Esophagus muscularis mucosa (tissue), 4 donors: ENCODE results near the gene ACAN. TPM values are rescaled to one million over a fixed set of nuclear protein-coding genes. Genes with fewer than 3 reads are reported as not detected.

Source experiments
- DNase-seq: peaks from one replicate; pipeline ENCODE4 v3.0.0-alpha.2; 2017; ENCODE audit errors: extremely low spot score
- H3K27ac ChIP-seq, 4 donors: fragments of 200-600 bp; sonication (generic); replicated peaks in 1 of 4; 1 replicate in 3 of 4; 2 replicates in 1 of 4; pipeline ENCODE4 v1.5.1; 2016 to 2019; ENCODE audit warnings: mild to moderate bottlenecking in 1 of 4
- H3K27me3 ChIP-seq, 4 donors: fragments of 200-600 bp; sonication (generic); one replicate each; pipeline versions ENCODE4 v1.5.1 to v1.6.0; 2016 to 2019
- H3K36me3 ChIP-seq, 4 donors: fragments of 200-600 bp; sonication (generic); one replicate each; pipeline ENCODE4 v1.5.1; 2016 to 2019
- H3K4me1 ChIP-seq, 4 donors: fragments of 200-600 bp; sonication (generic); one replicate each; pipeline ENCODE4 v1.5.1; 2016 to 2019
- H3K4me3 ChIP-seq, 4 donors: fragments of 200-600 bp; sonication (generic); 1 replicate in 2 of 4; 2 replicates in 2 of 4; pipeline ENCODE4 v1.5.1; 2016 to 2019; ENCODE audit warnings: mild to moderate bottlenecking in 4 of 4, moderate library complexity in 1 of 4
- H3K9me3 ChIP-seq, 4 donors: fragments of 200-600 bp; sonication (generic); 1 replicate in 3 of 4; 2 replicates in 1 of 4; pipeline ENCODE4 v1.5.1; 2016 to 2019
- EP300 ChIP-seq: sonication (generic); formaldehyde crosslinking; IDR thresholded peaks from one replicate; pipeline ENCODE4 v1.6.1; 2017; ENCODE audit warnings: antibody characterized with exemption
- POLR2A ChIP-seq: fragments of 450-650 bp; IDR thresholded peaks from one replicate; pipeline ENCODE4 v1.6.1; 2017; ENCODE audit warnings: antibody characterized with exemption, moderate library complexity, mild to moderate bottlenecking, low read depth
- POLR2AphosphoS5 ChIP-seq, 2 donors: sonication (generic); formaldehyde crosslinking; IDR thresholded peaks; one replicate each; pipeline ENCODE4 v1.6.1; 2017; ENCODE audit warnings: antibody characterized with exemption in 2 of 2
- WGBS: methylation state at CpG from one replicate; pipeline ENCODE4 v1.1.5; 2018; 5-methylcytosine and 5-hydroxymethylcytosine counted together
- intact Hi-C: fragments of 100-400 bp; cut with DNase I; formaldehyde crosslinking; loops from one replicate; pipeline ENCODE4 v1.15.1; 2023
- total RNA-seq, 4 donors: library from RNA; depleted of rRNA; stranded (reverse); fragments of >200 nt; gene quantifications; one replicate each; pipeline versions ENCODE4 v1.1.0 to v1.2.1, GENCODE V29; 2016
- TF ChIP-seq, protein P1 (sequence below), 3 experiments: fragments of 200-600 bp in 2 of 3; fragments of 450-650 bp in 1 of 3; sonication (generic) in 2 of 3; IDR thresholded peaks; one replicate each; pipeline ENCODE4 v1.5.1; 2017 to 2019; ENCODE audit warnings: antibody characterized with exemption in 3 of 3, mild to moderate bottlenecking in 2 of 3, moderate library complexity in 1 of 3

ACAN gene
- total RNA-seq, 4 donors from 2014 or later, result under 0.01 to 0.11 (median 0.06) TPM; not detected in 1

DNA sequence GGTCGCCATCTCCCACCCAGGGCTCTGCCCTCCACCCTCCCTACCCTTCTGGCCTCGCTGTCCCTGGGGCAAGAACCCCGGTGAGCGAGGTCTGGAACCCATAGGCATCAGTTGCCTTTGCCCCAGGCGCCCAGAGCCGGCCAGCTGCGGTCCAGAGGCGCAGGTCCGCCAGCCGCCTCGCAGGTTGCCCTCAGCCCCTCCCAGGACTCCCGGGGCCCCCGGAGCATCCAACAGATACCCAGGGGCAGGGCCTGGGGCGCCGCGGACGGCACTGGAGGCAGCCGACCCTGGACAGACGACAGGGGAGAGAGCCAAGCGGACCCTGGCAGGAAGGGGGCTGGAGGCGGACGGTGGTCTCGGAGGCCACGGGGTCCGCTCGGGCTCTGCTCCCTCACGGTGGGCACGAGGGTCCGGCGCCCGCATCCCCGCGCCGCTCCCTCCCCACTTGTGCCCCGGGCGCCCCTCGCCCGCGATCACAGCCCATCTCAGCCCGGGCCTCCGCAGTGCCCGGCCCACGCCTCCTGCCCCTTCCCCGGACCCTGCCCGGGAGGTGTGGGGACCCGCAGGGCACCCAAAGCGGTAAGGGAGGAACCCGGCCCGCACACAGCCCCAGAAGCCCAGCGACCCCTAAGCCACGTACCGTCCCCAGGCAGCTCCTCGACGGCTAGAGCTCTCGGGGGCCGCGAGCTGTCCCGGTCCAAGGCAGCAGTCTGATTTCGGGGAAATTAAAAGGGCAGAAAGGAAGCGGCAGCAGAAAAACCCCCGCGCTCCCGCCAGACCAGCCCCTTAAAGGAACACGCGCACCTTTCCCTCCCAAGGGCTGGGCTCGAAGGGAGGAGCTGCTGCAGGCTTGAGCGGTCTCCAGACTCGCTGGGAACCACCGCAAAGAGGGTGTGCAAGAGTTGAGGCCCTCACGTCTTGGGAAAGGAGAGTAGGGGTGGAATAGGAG is 91.9 kb downstream of the ACAN start, which contains the start of gene HAPLN3:
TSS of gene HAPLN3 (minus strand) at position 726 of the 949 bp plus-strand sequence. CDS start 8,246 bp downstream, outside the sequence.
- peaks cover 0 to 43% (median 9%) of the 10 kb centered on the region in 4 donors for H3K27me3 ChIP-seq
- peaks cover 47 to 54% (median 50%) of the 10 kb centered on the region in 4 donors for H3K4me1 ChIP-seq
- H3K36me3 ChIP-seq, result peaks cover 7 to 17% (median 13%) of the 10 kb centered on the region in 4 donors
- H3K27ac ChIP-seq, result peak within 1 kb of the TSS in 3 of 4 donors; percentile 51 to 81 (median 74)
- H3K9me3 ChIP-seq, result no peaks in the 10 kb centered on the region
- peak within 1 kb of the TSS; percentile 54 to 75 (median 61) for H3K4me3 ChIP-seq
- under 1% methylated on average over 28 of the region's 70 CpGs for WGBS
- no peak for TF ChIP-seq POLR2A
- no peak for TF ChIP-seq EP300
- TF ChIP-seq POLR2AphosphoS5 (IDR thresholded peaks at IDR 0.05), result no peak
- TF ChIP-seq, protein P1, sequence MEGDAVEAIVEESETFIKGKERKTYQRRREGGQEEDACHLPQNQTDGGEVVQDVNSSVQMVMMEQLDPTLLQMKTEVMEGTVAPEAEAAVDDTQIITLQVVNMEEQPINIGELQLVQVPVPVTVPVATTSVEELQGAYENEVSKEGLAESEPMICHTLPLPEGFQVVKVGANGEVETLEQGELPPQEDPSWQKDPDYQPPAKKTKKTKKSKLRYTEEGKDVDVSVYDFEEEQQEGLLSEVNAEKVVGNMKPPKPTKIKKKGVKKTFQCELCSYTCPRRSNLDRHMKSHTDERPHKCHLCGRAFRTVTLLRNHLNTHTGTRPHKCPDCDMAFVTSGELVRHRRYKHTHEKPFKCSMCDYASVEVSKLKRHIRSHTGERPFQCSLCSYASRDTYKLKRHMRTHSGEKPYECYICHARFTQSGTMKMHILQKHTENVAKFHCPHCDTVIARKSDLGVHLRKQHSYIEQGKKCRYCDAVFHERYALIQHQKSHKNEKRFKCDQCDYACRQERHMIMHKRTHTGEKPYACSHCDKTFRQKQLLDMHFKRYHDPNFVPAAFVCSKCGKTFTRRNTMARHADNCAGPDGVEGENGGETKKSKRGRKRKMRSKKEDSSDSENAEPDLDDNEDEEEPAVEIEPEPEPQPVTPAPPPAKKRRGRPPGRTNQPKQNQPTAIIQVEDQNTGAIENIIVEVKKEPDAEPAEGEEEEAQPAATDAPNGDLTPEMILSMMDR (IDR thresholded peaks at IDR 0.05), result no peak
- no peak for DNase-seq
- intact Hi-C loops, result loop anchor here (5.0 kb wide), 1 partner anchor 273 kb away; the partner anchor contains the start of gene AEN

DNA sequence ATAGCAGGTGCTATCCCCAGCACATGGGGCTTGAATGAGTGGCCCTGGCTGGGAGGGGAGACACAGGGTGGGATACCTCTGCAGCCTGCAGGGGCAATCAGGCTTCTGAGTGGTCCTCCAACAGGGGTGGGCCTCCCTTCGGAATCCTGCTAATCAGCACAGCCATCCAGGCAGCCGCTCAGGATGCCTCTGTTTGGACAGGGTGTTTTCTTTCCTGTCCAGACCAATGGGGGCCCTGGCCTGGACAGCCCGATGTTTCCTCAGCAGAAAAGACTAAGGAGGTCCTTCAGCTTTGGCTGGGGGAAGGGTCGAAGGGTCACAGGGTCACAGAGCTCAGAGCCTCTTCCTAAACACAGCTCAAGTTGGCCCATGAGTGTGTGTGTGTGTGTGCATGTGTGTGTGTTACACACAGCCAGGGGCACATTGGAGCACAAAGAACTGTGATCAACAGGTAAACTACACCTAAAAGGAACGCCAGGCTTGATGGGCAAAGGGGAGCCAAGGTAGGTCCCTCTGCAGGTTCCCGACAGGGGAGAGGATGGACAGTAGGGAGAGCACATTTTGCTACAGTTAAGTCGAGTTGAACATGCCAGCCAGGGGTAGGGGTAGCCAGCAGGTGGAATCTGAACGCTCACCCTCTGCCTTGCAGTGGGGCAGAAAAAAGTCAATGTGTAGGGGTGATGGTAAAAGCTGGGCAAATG is 93.2 kb downstream of the ACAN start:
- Histone ChIP-seq H3K9me3 (no peaks in the 10 kb centered on the region), H3K4me3 (no peak overlapping the region), H3K36me3 (peaks cover 11 to 29% (median 24%) of the 10 kb centered on the region in 4 donors), H3K27me3 (peaks cover 0 to 43% (median 9%) of the 10 kb centered on the region in 4 donors), H3K27ac (peak overlapping the region; percentile 63 to 81 (median 74)), H3K4me1 (peaks cover 47 to 59% (median 51%) of the 10 kb centered on the region in 4 donors)
- no peak for DNase-seq
- TF ChIP-seq, protein P1 (IDR thresholded peaks at IDR 0.05), result no peak
- peak in 1 of 2 donors; percentile 6 for TF ChIP-seq POLR2AphosphoS5 (IDR thresholded peaks at IDR 0.05)
- intact Hi-C loops, result loop anchor here (5.0 kb wide), 1 partner anchor 274 kb away; the partner anchor contains the start of gene AEN
- 59% methylated on average over 5 of the region's 8 CpGs for WGBS

DNA sequence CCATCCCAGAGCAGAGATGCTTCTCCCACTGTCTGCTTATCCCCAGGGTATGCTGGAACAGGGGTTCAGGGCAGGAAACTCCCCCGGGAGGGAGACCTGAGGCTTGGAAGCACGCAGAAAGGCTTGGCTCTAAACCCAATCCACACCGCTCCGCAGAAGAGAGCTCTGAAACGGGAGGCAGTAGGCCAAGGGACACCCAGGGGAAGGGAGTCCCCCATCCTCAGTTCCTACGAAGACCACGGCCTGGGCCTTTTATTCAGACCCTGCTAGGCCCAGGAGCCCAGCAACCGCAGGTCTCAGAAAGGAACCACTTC is 93.9 kb downstream of the ACAN start:
- Histone ChIP-seq H3K36me3 (peaks cover 14 to 35% (median 30%) of the 10 kb centered on the region in 4 donors), H3K27me3 (peaks cover 0 to 37% (median 9%) of the 10 kb centered on the region in 4 donors), H3K27ac (peak overlapping the region; percentile 63 to 81 (median 74)), H3K9me3 (no peaks in the 10 kb centered on the region), H3K4me3 (peak overlapping the region in 3 of 4 donors; percentile 10 to 34 (median 11)), H3K4me1 (peaks cover 47 to 64% (median 52%) of the 10 kb centered on the region in 4 donors)
- TF ChIP-seq POLR2A (no peak), EP300 (no peak), POLR2AphosphoS5 (IDR thresholded peaks at IDR 0.05) (peak in 1 of 2 donors; percentile 44)
- TF ChIP-seq, protein P1 (IDR thresholded peaks at IDR 0.05), result no peak
- DNase-seq, result no peak
- WGBS, result 10% methylated on average over 4 of the region's 8 CpGs
- intact Hi-C loops, result loop anchor here (5.0 kb wide), 1 partner anchor 275 kb away; the partner anchor contains the start of gene AEN

DNA sequence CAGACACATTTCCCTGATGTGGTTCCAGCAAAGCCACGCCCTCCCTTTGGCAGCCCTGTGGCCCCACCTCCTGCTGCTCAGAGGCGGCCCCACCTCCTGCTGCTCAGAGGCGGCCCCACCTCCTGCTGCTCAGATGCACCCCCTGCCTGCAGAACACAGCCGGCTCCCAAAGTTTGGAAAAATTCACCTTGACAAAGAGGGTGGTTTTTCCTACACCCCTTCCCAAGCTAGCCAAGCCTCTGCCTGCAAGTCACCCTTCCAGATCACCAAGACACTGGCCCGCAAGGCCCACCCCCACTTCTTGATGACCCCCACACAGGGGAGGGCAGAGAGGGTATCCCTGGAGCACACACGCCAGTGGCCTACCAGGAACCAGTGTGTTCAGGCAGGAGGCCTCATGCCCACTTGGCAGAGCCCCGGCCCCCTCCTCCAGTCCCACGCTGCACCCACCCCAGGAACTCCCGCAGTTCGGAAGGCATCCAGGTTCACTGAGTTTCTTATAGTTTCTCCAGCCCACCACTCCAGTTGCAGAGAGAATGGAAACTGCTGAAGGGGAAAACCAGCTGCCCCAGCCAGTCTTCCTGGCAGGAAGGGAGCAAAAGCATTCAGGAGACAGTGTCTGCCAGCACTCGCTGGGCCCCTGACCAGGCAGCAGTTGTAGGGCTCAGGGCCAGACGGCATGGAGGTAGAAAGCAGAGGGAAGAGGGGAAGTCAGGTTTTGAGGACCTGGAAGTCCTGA is 94.4 kb downstream of the ACAN start:
- peaks cover 47 to 64% (median 54%) of the 10 kb centered on the region in 4 donors for H3K4me1 ChIP-seq
- WGBS, result 23% methylated on average over 11 of the region's 12 CpGs
- H3K36me3 ChIP-seq, result peaks cover 18 to 40% (median 35%) of the 10 kb centered on the region in 4 donors
- H3K9me3 ChIP-seq, result no peaks in the 10 kb centered on the region
- peaks cover 0 to 31% (median 8%) of the 10 kb centered on the region in 4 donors for H3K27me3 ChIP-seq
- intact Hi-C loops, result loop anchor here (5.0 kb wide), 1 partner anchor 275 kb away; the partner anchor contains the start of gene AEN
- H3K4me3 ChIP-seq, result peak overlapping the region in 3 of 4 donors; percentile 10 to 34 (median 11)
- peak overlapping the region; percentile 63 to 81 (median 74) for H3K27ac ChIP-seq
- no peak for DNase-seq
- TF ChIP-seq POLR2A (no peak), POLR2AphosphoS5 (IDR thresholded peaks at IDR 0.05) (peak; percentile 3 to 72), EP300 (no peak)
- TF ChIP-seq, protein P1 (IDR thresholded peaks at IDR 0.05), result peak; percentile 55 to 73 (median 72)
